Heart left ventricle (tissue), 16 donors: ENCODE results near the gene KSR2. TPM values are rescaled to one million over a fixed set of nuclear protein-coding genes. Genes with fewer than 3 reads are reported as not detected.

Experiments
- ATAC-seq, 4 donors: fragments of 200-7000 bp; cut with Tn5 transposase; one replicate each; pipeline ENCODE4 v1.9.1; 2020 to 2022; ENCODE audit warnings: moderate library complexity in 4 of 4, mild to moderate bottlenecking in 3 of 4, moderate number of reproducible peaks in 1 of 4
- DNase-seq, 5 donors: peaks; one replicate each; pipeline ENCODE4 v3.0.0-alpha.2; 2020
- H3K27ac ChIP-seq, 12 donors: fragments of 200-600 bp; sonication (generic) in 4 of 12; one replicate each; pipeline versions ENCODE4 v1.5.0 to v1.8.0; 2016 to 2022; ENCODE audit warnings: mild to moderate bottlenecking in 2 of 12
- H3K27me3 ChIP-seq, 9 donors: fragments of 200-600 bp; sonication (generic) in 2 of 9; one replicate each; pipeline versions ENCODE4 v1.5.1 to v1.8.0; 2016 to 2022; ENCODE audit warnings: mild to moderate bottlenecking in 3 of 9
- H3K36me3 ChIP-seq, 9 donors: fragments of 200-600 bp; sonication (generic) in 2 of 9; one replicate each; pipeline versions ENCODE4 v1.5.0 to v1.8.0; 2018 to 2022; ENCODE audit warnings: mild to moderate bottlenecking in 2 of 9
- H3K4me1 ChIP-seq, 12 donors: fragments of 200-600 bp; sonication (generic) in 4 of 12; one replicate each; pipeline versions ENCODE4 v1.5.0 to v1.8.0; 2016 to 2022; ENCODE audit warnings: mild to moderate bottlenecking in 3 of 12
- H3K4me3 ChIP-seq, 12 donors: fragments of 200-600 bp; sonication (generic) in 4 of 12; one replicate each; pipeline versions ENCODE4 v1.5.0 to v1.8.0; 2017 to 2022; ENCODE audit warnings: mild to moderate bottlenecking in 9 of 12, moderate library complexity in 4 of 12
- H3K9me3 ChIP-seq, 12 donors: fragments of 200-600 bp; sonication (generic) in 4 of 12; one replicate each; pipeline versions ENCODE4 v1.5.0 to v1.8.0; 2016 to 2022; ENCODE audit warnings: mild to moderate bottlenecking in 1 of 12
- CTCF ChIP-seq, 12 donors: fragments of 200-600 bp; sonication (generic) in 4 of 12; IDR thresholded peaks; one replicate each; pipeline versions ENCODE4 v1.5.0 to v1.8.0; 2018 to 2022; ENCODE audit warnings: antibody characterized with exemption in 12 of 12, mild to moderate bottlenecking in 5 of 12
- POLR2A ChIP-seq, 2 donors: fragments of 450-650 bp; IDR thresholded peaks; one replicate each; pipeline ENCODE4 v1.6.1; 2017; ENCODE audit warnings: antibody characterized with exemption in 2 of 2, mild to moderate bottlenecking in 2 of 2, moderate library complexity in 2 of 2
- WGBS, 4 donors: extraction: QIAGEN DNeasy Blood & Tissue Kit in 2 of 4; methylation state at CpG; one replicate each; pipeline versions ENCODE4 v1.1.5 to v1.1.7; 2013 to 2018; 5-methylcytosine and 5-hydroxymethylcytosine counted together
- intact Hi-C, 10 donors: fragments of 100-400 bp; cut with DNase I; formaldehyde crosslinking; loops; one replicate each; pipeline versions ENCODE4 v1.11.1 to v1.14.2; 2022
- polyA plus RNA-seq, 2 donors: library from polyadenylated mRNA; stranded (reverse); fragments of 200-250 nt; gene quantifications; one replicate each; pipeline ENCODE4 v1.2.3, GENCODE V29; 2013
- total RNA-seq, 9 donors: library from RNA; depleted of rRNA in 2 of 9; stranded (reverse); fragments of >200 nt in 2 of 9; fragmentation: NEBNext Ultra II Directional in 3 of 9; extraction: Animal tissue kit (Norgen Biotek cat#: 25700) in 3 of 9; gene quantifications; one replicate each; pipeline versions ENCODE4 v1.1.0 to v1.2.4, GENCODE V29; 2016 to 2023
- donor health status: ischemic (EF 13 %, LVEDD 7.1; RV severe dilation, severe dysfunction).
- donor health status: healthy with polysubstance abuse.
- donor health status: DM: no; HTN: yes; CAD: no.
- donor health status: DM: no; HTN: no; CAD: no.
- donor health status: ischemic (EF 25% LVEDD 6.9; RV normal size, moderate dysfunction).
- donor health status: ischemic (EF 25% LVEDD 5.7; RV mildly dilated, moderate dysfunction).
- donor health status: healthy.
- donor health status: DM: yes; HTN: yes; CAD: no.
- donor health status: ischemic (EF 35%, LVEDD 5.7; RV mildly dilated, moderate dysfunction).
- donor health status: nonischemic (EF 11% LVEDD 7.7; RV severe dilation, severe dysfunction).
- donor health status: DM: yes; HTN: yes; CAD: no.
- donor health status: PGD.
- donor health status: ischemic (EF 29% LVEDD 5.4; RV normal size, mild dysfunction).
- donor health status: nonischemic (EF 23%, LVEDD 6.1; RV moderate dilation, normal function).

Gene KSR2
- total and polyA plus RNA-seq, 11 donors, result under 0.01 to 0.02 (median 0.02) TPM; not detected in 8

- Histone ChIP-seq H3K9me3 (peaks cover 0 to 11% (median 0%) of the 10 kb centered on the region in 12 donors), H3K27ac (no peak overlapping the region), H3K36me3 (no peaks in the 10 kb centered on the region), H3K4me1 (no peaks in the 10 kb centered on the region), H3K4me3 (no peak overlapping the region), H3K27me3 (no peaks in the 10 kb centered on the region)
- ATAC-seq, result no peak
- TF ChIP-seq POLR2A (IDR thresholded peaks at IDR 0.05), result no peak
- TF ChIP-seq CTCF (IDR thresholded peaks at IDR 0.05), result no peak
- DNase-seq, result no peak
- WGBS, 4 donors, result 20 to 46% (median 29%) methylated on average over 3 of the region's 3 CpGs
- intact Hi-C loops, result no loop called here
Measured at GRCh38 chr12:117473856-117474255, 494.9 kb downstream of the KSR2 start.

DNA sequence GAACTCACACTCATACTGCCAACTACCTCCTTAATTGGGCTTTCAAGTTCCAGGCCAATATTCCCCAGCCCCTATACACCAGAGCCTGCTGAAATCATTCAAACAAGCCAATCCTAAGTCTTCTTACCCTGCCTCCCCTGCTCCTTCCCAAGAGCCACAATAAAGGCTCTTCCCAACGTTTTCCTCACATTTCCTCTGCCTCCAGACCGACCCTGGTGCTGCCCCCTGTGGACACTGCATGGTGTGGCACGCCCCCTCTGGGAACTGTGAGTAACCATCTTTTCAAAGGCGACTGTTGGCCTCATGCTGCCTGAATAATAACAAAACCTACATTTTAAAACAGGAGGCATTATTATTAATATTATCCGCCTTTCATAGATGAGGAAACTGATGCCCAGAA is 495.8 kb downstream of the KSR2 start:
- Histone ChIP-seq H3K27me3 (no peaks in the 10 kb centered on the region), H3K4me1 (no peaks in the 10 kb centered on the region), H3K27ac (no peak overlapping the region), H3K4me3 (no peak overlapping the region), H3K36me3 (no peaks in the 10 kb centered on the region), H3K9me3 (peaks cover 0 to 11% (median 0%) of the 10 kb centered on the region in 12 donors)
- intact Hi-C loops, result no loop called here
- ATAC-seq (no peak), DNase-seq (no peak)
- TF ChIP-seq CTCF (IDR thresholded peaks at IDR 0.05) (peak in 6 of 12 donors; percentile 12 to 34 (median 22)), POLR2A (IDR thresholded peaks at IDR 0.05) (no peak)
- 27 to 39% (median 29%) methylated on average over 5 of the region's 5 CpGs for WGBS, 4 donors

DNA sequence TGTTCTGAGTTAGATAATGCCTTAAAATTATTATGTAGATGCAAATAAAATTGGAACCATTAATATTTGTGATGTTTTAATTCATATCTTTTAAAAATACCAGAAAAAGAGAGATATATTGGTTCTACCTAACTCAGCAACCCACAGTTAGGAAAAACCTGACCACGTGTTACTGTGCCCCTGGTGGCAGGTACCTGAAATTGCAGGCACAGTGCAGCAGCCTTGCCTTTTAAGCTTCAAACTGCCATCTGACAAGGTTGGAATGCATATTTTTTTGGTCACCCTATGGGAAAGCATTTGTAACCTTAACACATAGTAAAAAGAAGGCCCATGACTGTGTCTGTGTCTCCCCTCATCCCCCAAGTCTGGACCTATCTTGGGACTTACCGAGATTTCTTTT is 498.0 kb downstream of the KSR2 start:
- ATAC-seq (no peak), DNase-seq (no peak)
- Histone ChIP-seq H3K27me3 (peaks cover 0 to 5% (median 0%) of the 10 kb centered on the region in 9 donors), H3K4me1 (no peaks in the 10 kb centered on the region), H3K9me3 (peaks cover 0 to 11% (median 0%) of the 10 kb centered on the region in 12 donors), H3K4me3 (no peak overlapping the region), H3K27ac (no peak overlapping the region), H3K36me3 (no peaks in the 10 kb centered on the region)
- intact Hi-C loops, result no loop called here
- 52 to 56% (median 53%) methylated on average over 2 of the region's 2 CpGs for WGBS, 4 donors
- peak in 5 of 12 donors; percentile 7 to 39 (median 17) for TF ChIP-seq CTCF (IDR thresholded peaks at IDR 0.05)
- no peak for TF ChIP-seq POLR2A (IDR thresholded peaks at IDR 0.05)

DNA sequence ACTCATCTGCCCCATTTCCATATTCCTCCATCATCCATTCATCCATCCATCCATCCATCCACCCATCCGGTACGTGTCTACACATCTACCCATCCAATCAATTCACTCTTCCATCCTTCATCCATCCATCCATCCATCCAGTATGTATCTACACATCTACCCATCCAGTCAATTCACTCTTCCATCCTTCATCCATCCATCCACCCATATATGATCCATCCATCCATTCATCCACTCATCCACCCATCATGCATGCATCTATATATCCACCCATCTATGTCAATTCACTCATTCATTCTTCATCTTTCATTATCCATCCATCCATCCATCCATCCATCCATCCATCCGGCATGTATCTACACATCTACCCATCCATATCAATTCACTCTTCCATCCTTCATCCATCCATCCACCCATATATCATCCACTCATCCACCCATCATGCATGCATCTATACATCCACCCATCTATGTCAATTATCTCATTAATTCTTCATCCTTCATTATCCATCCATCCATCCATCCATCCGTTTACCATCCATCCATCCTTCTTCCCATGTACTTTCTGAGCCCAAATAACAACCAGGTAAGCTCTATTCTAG is 498.8 kb downstream of the KSR2 start:
- whole genome bisulfite sequencing, 4 donors, result 64 to 83% (median 75%) methylated on average over 4 of the region's 4 CpGs
- H3K36me3 ChIP-seq, result no peaks in the 10 kb centered on the region
- peaks cover 0 to 13% (median 0%) of the 10 kb centered on the region in 9 donors for H3K27me3 ChIP-seq
- peaks cover 0 to 11% (median 0%) of the 10 kb centered on the region in 12 donors for H3K9me3 ChIP-seq
- no peak for DNase-seq
- intact Hi-C loops, result no loop called here
- H3K4me3 ChIP-seq, result no peak overlapping the region
- no peak overlapping the region for H3K27ac ChIP-seq
- ATAC-seq, result no peak
- TF ChIP-seq POLR2A (IDR thresholded peaks at IDR 0.05) (no peak), CTCF (IDR thresholded peaks at IDR 0.05) (no peak)
- no peaks in the 10 kb centered on the region for H3K4me1 ChIP-seq
